Endothelial cell of umbilical vein (primary cell): ENCODE data around the gene PPP1R11. TPM values are rescaled to one million over a fixed set of nuclear protein-coding genes. Genes with fewer than 3 reads are reported as not detected.
A peak's percentile ranks its signal among the peaks of the same experiment; 100 is the strongest.

Source experiments
- BruUV-seq: library from RNA; stranded (reverse); fragments of 400-500 nt; replicated peaks from 2 replicates; lab custom pipeline; 2021; lab: Mats Ljungman, UMichigan
- CTCF ChIA-PET: fragments of 300-600, 350-600 bp; sonication (Branson Sonifier 250); formaldehyde crosslinking; loops from one replicate; lab custom pipeline; 2021; ENCODE audit warnings: antibody characterized with exemption, inconsistent platforms; lab: Charles Lee
- POLR2A ChIA-PET: fragments of 300-600, 350-600 bp; sonication (Branson Sonifier 250); formaldehyde crosslinking; loops from one replicate; lab custom pipeline; 2021; ENCODE audit warnings: antibody characterized with exemption, inconsistent platforms; lab: Charles Lee
- DNase-seq: peaks from one replicate; pipeline ENCODE4 v3.0.0-alpha.2; 2011; ENCODE audit warnings: low read depth, low spot score
- FAIRE-seq: peaks from 2 replicates; lab custom pipeline; 2011; peaks lifted over from hg19 to GRCh38; lab: Jason Lieb, UNC
- H2AFZ ChIP-seq: 2 replicates; pipeline ENCODE4 v1.6.0; 2012; ENCODE audit warnings: low read depth, low read length, control low read depth, inconsistent platforms
- H3K27ac ChIP-seq: 2 replicates; pipeline ENCODE4 v1.5.1; 2011; ENCODE audit warnings: low read depth, mild to moderate bottlenecking, control low read depth, low read length, moderate library complexity; ENCODE audit not compliant: insufficient read depth
- H3K27me3 ChIP-seq, 2 experiments: 2 replicates each; pipeline versions ENCODE4 v1.6.0 to v1.6.1; 2011; ENCODE audit warnings: low read length in 2 of 2, mixed read lengths in 1 of 2; ENCODE audit not compliant: control insufficient read depth in 2 of 2, insufficient read depth in 2 of 2
- H3K36me3 ChIP-seq, 2 experiments: 2 replicates in 1 of 2; 3 replicates in 1 of 2; pipeline ENCODE4 v1.5.1; 2011; ENCODE audit warnings: low read length in 2 of 2, mild to moderate bottlenecking in 1 of 2, moderate library complexity in 1 of 2; ENCODE audit not compliant: control insufficient read depth in 2 of 2, insufficient read depth in 2 of 2; ENCODE audit errors: extremely low read depth in 1 of 2
- H3K4me1 ChIP-seq: 3 replicates; pipeline ENCODE4 v1.5.1; 2011; ENCODE audit warnings: mild to moderate bottlenecking, low read length; ENCODE audit not compliant: control insufficient read depth, insufficient read depth; ENCODE audit errors: extremely low read depth
- H3K4me2 ChIP-seq: 2 replicates; pipeline ENCODE4 v1.6.1; 2011; ENCODE audit warnings: low read length, control low read depth, mixed read lengths; ENCODE audit not compliant: insufficient read depth
- H3K4me3 ChIP-seq, 3 experiments: fragments of 200-600 bp in 1 of 3; sonication (generic), shearing (Covaris generic) in 1 of 3; replicated peaks in 1 of 3; 2 replicates each; pipeline ENCODE4 v1.5.1; 2011 to 2016; ENCODE audit warnings: control low read depth in 3 of 3, low read length in 3 of 3, mild to moderate bottlenecking in 2 of 3, inconsistent platforms in 1 of 3, low read depth in 1 of 3, moderate library complexity in 1 of 3; ENCODE audit not compliant: insufficient read depth in 1 of 3
- H3K79me2 ChIP-seq: 2 replicates; pipeline ENCODE4 v1.6.0; 2012; ENCODE audit warnings: low read length, inconsistent platforms; ENCODE audit not compliant: control insufficient read depth, insufficient read depth
- H3K9ac ChIP-seq: replicated peaks from 2 replicates; pipeline ENCODE3; 2011; ENCODE audit warnings: low read length, control low read depth; ENCODE audit not compliant: insufficient read depth; ENCODE audit errors: extremely low read depth
- H3K9me1 ChIP-seq: replicated peaks from 3 replicates; pipeline ENCODE4 v1.6.0; 2011; ENCODE audit warnings: mild to moderate bottlenecking, low read length; ENCODE audit not compliant: control insufficient read depth, insufficient read depth; ENCODE audit errors: extremely low read depth
- H3K9me3 ChIP-seq: replicated peaks from 2 replicates; pipeline ENCODE4 v1.5.1; 2012; ENCODE audit warnings: low read length, inconsistent platforms; ENCODE audit not compliant: control insufficient read depth, insufficient read depth
- H4K20me1 ChIP-seq: replicated peaks from 2 replicates; pipeline ENCODE3; 2011; ENCODE audit warnings: mild to moderate bottlenecking, low read length; ENCODE audit not compliant: control insufficient read depth, insufficient read depth; ENCODE audit errors: extremely low read depth
- CTCF ChIP-seq, 2 donors: IDR thresholded peaks; 1 replicate in 1 of 2; 2 replicates in 1 of 2; pipeline ENCODE4 v1.5.1; 2011; ENCODE audit warnings: low read length in 2 of 2, mild to moderate bottlenecking in 2 of 2, moderate library complexity in 2 of 2, control low read depth in 1 of 2, inconsistent platforms in 1 of 2, low read depth in 1 of 2; ENCODE audit not compliant: insufficient read depth in 1 of 2; ENCODE audit errors: extremely low read depth in 1 of 2
- FOS ChIP-seq: IDR thresholded peaks from 2 replicates; pipeline ENCODE4 v1.6.1; 2011; ENCODE audit warnings: mild to moderate bottlenecking, low read length, moderate library complexity, borderline replicate concordance; ENCODE audit not compliant: insufficient read depth
- GATA2 ChIP-seq: IDR thresholded peaks from 2 replicates; pipeline ENCODE4 v1.7.0; 2011; ENCODE audit warnings: low read depth, mild to moderate bottlenecking, moderate library complexity, mixed read lengths, low read length; ENCODE audit not compliant: insufficient read length, insufficient read depth
- JUN ChIP-seq: IDR thresholded peaks from 2 replicates; pipeline ENCODE4 v1.6.1; 2011; ENCODE audit warnings: borderline replicate concordance, low read depth; ENCODE audit not compliant: insufficient read length, insufficient read depth
- MAX ChIP-seq: IDR thresholded peaks from 2 replicates; pipeline ENCODE4 v1.6.1; 2011; ENCODE audit not compliant: insufficient read depth, insufficient read length
- POLR2A ChIP-seq: IDR thresholded peaks from 2 replicates; pipeline ENCODE4 v1.6.1; 2012; ENCODE audit warnings: low read depth, mild to moderate bottlenecking, control low read depth, low read length
- POLR2AphosphoS5 ChIP-seq: IDR thresholded peaks from 2 replicates; pipeline ENCODE4 v1.6.1; 2012; ENCODE audit warnings: low read depth, mild to moderate bottlenecking, control low read depth, low read length, moderate library complexity; ENCODE audit not compliant: insufficient read depth
- dilution Hi-C: fragments of 300-500 bp; cut with MboI; formaldehyde crosslinking; loops from one replicate; pipeline ENCODE4 v1.15.0; 2019; ENCODE audit warnings: low sequenced_read_pairs; ENCODE audit not compliant: extremely low pct_ligation_motif_present
- intact Hi-C: fragments of 100-400 bp; cut with micrococcal nuclease; formaldehyde crosslinking; loops from one replicate; pipeline ENCODE4 v1.10.0; 2022
- polyA plus RNA-seq, 4 experiments: library from polyadenylated mRNA; depleted of rRNA in 3 of 4; stranded (reverse) in 3 of 4; unstranded in 1 of 4; fragments of >200 nt; gene quantifications; 2 replicates each; pipeline versions ENCODE4 v1.2.1 to v1.2.3, GENCODE V29; 2011 to 2012; ENCODE audit warnings: missing spikeins in 1 of 4
- total RNA-seq: library from RNA; stranded (reverse); gene quantifications from 2 replicates; pipeline ENCODE4 v1.2.3, GENCODE V29; 2021

The PPP1R11 gene
- total and polyA plus RNA-seq, 2 donors (not counting 3 experiments of a cell fraction or from before 2014, with no cell fraction given) = 32.4 to 44.1 TPM

- H3K79me2 ChIP-seq = peaks cover 19% of the 10 kb centered on the region
- no peaks in the 10 kb centered on the region for H3K9me3 ChIP-seq
- DNase-seq (peak; percentile 94), FAIRE-seq (peak; percentile 74)
- H2AFZ ChIP-seq = peak within 1 kb of the TSS; percentile 76
- peak in 1 of 2 donors; percentile 7 for TF ChIP-seq CTCF (IDR thresholded peaks at IDR 0.05; ENCODE audit: extremely low read depth in 1 of 2, insufficient read depth in 1 of 2, low read depth in 1 of 2, low read length in 2 of 2)
- TF ChIP-seq POLR2A = peak; percentile 98
- TF ChIP-seq MAX = no peak
- peak; percentile 3 for TF ChIP-seq FOS
- TF ChIP-seq GATA2 = no peak
- TF ChIP-seq JUN = peak; percentile 71
- peak; percentile 89 for TF ChIP-seq POLR2AphosphoS5
- H3K9ac ChIP-seq = peak within 1 kb of the TSS; percentile 89
- H3K4me1 ChIP-seq = peaks cover 21% of the 10 kb centered on the region
- H3K4me3 ChIP-seq = peak within 1 kb of the TSS; percentile 78 to 94 (median 80)
- ChIA-PET POLR2A (interaction anchor here (0.5 to 1.4 kb wide), 3 partner anchors 41 to 720 kb away, joined by 3 to 6 read pairs (median 3); no protein-coding TSS in a partner anchor), CTCF (interaction anchor here (0.6 to 2.1 kb wide), 9 partner anchors 10 to 411 kb away, joined by 3 to 16 read pairs (median 6); partner anchors contain the start of gene RNF39)
- no peaks in the 10 kb centered on the region for H4K20me1 ChIP-seq
- no peaks in the 10 kb centered on the region for H3K27me3 ChIP-seq
- peaks cover 0 to 2% of the 10 kb centered on the region in 2 experiments for H3K36me3 ChIP-seq
- peak within 1 kb of the TSS; percentile 57 for H3K27ac ChIP-seq
- BruUV-seq = TSS peak; percentile 66
- H3K4me2 ChIP-seq = peak within 1 kb of the TSS; percentile 92
- intact Hi-C loops = loop anchor here (1.0 to 2.0 kb wide), 2 partner anchors 41 to 308 kb away; no protein-coding TSS in a partner anchor
- dilution Hi-C loops = no loop called here
- no peaks in the 10 kb centered on the region for H3K9me1 ChIP-seq
Observed at GRCh38 chr6:30061092-30061857, 5.7 kb upstream of the PPP1R11 start, which contains the start of gene POLR1H. POLR1H (plus strand) TSS chr6:30061265; CDS start chr6:30061525, 260 bp downstream.
